Measurements from ENCODE around the gene ELMO1.

DNA sequence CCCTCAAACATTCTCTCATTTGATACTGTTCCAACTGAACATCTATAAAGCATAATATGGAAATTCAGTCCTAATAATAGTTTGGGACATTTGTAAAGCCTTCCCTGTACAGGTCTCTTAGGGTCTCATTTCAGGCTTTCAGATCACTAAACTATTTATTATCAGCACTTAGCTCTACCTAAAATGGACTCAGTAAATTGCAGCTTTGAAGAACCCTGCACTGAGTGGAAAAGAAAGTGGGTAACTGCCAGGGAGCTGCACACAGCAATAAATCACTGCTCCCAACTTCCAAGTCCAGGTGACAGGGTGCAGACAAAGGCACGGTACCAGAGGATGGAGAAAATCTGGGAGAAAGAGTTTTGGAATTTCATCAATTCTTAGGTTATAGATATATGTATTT is 559.5 kb downstream of the ELMO1 start:
- TF ChIP-seq, protein P1, sequence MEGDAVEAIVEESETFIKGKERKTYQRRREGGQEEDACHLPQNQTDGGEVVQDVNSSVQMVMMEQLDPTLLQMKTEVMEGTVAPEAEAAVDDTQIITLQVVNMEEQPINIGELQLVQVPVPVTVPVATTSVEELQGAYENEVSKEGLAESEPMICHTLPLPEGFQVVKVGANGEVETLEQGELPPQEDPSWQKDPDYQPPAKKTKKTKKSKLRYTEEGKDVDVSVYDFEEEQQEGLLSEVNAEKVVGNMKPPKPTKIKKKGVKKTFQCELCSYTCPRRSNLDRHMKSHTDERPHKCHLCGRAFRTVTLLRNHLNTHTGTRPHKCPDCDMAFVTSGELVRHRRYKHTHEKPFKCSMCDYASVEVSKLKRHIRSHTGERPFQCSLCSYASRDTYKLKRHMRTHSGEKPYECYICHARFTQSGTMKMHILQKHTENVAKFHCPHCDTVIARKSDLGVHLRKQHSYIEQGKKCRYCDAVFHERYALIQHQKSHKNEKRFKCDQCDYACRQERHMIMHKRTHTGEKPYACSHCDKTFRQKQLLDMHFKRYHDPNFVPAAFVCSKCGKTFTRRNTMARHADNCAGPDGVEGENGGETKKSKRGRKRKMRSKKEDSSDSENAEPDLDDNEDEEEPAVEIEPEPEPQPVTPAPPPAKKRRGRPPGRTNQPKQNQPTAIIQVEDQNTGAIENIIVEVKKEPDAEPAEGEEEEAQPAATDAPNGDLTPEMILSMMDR (IDR thresholded peaks at IDR 0.05), result no peak
- TF ChIP-seq POLR2A (IDR thresholded peaks at IDR 0.05), result no peak

All from body of pancreas (tissue), 4 donors.